NCI-H82 (cell line): ENCODE measurements around the gene GGCT.
A peak's percentile ranks its signal among the peaks of the same experiment; 100 is the strongest.
"Not testable (repeated sequence)": the region's sequence is repeated elsewhere in the genome, so short reads cannot be mapped to it uniquely, and the experiment has no call there.

Experiments
- DNase-seq: peaks from one replicate; lab custom pipeline; 2025; lab: John Stamatoyannopoulos, UW

GGCT gene

GRCh38 chr7:30515761-30516160 is 11.1 kb upstream of the GGCT start:
- DNase-seq: no peak

GRCh38 chr7:30514776-30515175 is 10.1 kb upstream of the GGCT start:
- no peak for DNase-seq

GRCh38 chr7:30514177-30514576 is 9.5 kb upstream of the GGCT start:
- DNase-seq: no peak

DNA sequence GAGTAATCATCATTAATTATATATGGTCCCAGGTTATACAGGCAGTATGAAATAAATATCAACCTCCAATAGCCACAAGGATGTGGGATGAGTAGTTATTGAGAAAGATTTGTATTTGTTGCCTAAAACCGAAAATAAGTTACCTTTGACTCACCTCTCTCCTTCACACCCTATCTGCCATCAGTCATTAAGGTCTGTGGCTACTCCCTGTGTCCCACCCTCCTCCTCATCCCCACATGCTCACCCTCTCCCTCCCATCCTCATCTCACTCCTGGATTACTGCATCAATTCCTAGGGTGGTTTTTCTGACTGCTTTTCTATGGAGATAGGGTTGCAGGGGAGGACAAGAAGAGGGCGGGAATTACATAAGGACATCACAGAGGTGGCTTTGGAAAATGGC is 9.1 kb upstream of the GGCT start:
- no peak for DNase-seq

DNA sequence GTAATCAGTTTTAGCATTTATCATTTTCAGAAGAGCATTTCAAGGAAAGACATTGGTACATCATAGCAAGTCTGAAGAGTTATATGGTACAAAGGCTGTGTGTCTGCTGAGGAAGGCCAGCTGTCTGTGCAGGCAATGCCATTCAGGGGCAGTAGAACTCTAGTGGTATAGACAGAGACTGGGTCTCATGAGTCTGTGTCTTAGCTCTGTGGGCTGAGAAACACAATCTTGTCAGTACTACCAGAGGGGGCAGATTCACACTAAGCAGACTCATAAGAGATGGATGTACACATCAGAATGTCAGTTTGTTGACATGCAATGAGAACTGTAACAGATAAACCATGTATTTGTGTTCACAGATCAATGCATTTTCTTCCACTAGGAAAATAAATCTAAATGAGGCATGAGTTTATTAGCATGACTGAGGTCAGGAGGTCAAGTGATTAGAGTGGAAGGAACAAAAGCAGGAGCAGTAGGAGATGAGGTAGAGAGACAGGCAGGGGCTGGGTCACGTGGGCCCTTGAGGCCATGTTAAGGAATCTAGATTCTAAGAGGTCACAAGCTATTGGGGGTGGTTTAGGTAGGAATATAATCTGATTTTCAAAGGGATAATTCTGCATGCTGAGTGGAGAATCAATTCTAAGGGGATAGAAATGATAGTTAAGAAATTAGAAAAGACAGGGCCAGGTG is 7.5 kb upstream of the GGCT start:
- peak; percentile 6 for DNase-seq

DNA sequence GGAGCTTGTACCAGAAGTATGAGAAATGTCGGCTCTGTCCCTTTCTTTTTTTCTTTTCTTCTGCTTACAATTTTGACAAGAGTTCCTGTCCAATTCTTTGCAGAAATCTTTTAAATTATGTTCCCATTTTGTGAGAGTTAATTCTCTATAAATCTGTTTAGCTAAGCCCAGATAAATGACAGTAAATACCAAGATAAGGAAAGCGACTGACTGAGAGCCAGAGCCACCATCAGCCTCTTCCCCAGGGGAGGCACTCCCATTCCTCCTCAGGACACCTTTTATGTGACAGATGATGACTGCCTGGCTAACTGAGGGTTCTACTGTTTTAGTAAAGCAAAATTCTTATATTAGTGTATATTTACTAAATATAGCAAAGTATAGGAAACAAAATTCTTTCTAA is 6.9 kb upstream of the GGCT start:
- DNase-seq: no peak

DNA sequence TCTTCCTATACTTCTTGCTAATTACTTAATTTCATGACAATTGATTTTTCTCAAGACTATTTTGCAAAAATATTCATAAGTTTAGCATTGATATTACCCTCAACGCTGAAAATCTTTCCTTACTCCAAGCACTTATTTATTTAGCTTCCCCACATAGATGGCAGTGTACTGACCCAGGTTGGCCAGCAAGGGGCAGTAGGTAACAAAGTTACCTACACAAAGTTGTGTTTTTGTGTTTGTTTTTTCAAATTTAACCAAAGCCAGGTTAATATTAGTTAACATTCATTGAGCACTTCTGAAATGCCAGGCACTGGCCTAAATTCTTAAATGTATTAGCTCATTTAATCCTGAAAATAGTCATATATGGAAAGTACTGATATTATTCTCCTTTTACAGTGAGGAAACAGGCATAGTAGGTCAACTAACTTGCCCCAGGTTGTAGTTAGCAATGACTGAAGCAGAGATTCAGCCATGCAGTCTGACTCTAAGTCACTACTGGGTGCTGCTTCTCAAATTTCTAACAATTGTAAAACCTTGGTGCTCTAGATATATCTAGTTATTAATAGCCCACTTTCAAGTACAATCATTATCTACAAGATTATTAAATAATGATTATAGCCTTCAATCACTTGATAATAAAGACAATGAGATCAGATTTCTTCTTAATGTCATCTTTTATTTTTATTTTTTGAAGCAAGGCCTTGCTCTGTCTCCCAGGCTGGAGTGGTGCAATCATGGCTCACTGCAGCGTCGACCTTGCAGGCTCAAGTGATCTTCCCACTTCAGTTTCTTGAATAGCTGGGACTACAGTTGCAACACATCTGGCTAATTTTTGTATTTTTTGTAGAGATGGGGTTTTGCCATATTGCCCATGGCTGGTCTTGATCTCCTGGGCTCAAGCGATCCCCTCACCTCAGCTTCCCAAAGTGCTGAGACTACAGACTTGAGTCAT is 5.8 kb upstream of the GGCT start:
- peak; percentile 47 for DNase-seq

DNA sequence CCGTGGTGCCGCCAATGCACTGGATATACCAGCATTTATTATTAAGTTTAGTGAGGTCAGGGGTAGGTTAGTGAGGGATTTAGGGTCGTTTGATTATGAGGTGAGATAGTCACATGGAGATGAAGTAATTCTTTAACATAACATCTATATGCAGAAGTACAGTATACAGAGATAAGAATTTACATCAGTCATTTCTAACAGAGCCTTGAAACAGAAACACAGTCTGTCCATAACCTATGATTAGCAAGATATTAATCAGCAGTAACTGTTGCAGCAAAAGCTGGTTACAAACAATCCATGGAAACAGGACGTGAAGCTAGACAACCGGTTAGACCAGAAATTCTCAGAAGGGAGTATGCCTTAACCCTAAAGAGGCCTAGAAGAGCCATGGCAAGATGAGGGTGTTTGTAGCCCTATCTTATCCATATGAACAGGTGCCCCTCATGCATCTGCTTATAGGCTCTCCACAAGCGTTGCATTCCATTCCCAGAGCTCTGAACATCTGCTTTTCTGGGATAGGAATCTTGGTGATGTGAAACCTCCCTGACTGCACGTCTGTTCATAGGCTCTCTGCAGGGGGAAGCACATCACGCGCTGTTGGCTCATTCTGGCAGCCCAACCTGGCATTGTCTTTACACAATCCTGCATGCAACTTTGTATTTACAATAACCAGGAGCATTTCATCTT is 4.7 kb upstream of the GGCT start:
- DNase-seq: not testable (repeated sequence)

GRCh38 chr7:30507346-30507900 is 2.8 kb upstream of the GGCT start:
- not testable (repeated sequence) for DNase-seq

DNA sequence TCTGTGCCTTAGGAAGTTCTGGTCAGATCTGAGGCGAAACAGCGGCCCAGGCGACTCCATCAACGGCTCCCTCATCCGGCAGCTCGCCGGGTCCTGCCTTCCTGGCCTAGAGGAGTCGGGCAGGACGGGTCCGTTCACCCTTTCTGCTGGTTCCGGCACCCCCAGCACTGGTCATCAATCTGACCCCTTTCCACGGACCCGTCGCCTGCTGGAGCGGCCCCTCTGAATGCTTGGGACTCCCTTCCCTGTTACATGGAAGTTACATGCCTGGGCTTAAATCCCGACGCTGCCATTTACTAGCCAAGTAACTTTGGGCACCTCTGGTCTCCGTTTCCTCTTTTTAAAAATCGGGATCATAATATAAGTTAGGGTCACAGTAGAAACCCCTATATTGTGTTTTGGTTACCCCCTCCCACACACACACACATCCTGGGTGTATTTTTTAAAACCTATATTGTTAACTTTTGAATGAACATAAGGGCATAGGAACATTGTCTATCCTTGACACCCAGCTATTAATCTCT is 607 bp upstream of the GGCT start:
- DNase-seq: no peak

- DNase-seq: no peak
Measured at GRCh38 chr7:30503274-30504212, 1.1 kb downstream of the GGCT start.

DNA sequence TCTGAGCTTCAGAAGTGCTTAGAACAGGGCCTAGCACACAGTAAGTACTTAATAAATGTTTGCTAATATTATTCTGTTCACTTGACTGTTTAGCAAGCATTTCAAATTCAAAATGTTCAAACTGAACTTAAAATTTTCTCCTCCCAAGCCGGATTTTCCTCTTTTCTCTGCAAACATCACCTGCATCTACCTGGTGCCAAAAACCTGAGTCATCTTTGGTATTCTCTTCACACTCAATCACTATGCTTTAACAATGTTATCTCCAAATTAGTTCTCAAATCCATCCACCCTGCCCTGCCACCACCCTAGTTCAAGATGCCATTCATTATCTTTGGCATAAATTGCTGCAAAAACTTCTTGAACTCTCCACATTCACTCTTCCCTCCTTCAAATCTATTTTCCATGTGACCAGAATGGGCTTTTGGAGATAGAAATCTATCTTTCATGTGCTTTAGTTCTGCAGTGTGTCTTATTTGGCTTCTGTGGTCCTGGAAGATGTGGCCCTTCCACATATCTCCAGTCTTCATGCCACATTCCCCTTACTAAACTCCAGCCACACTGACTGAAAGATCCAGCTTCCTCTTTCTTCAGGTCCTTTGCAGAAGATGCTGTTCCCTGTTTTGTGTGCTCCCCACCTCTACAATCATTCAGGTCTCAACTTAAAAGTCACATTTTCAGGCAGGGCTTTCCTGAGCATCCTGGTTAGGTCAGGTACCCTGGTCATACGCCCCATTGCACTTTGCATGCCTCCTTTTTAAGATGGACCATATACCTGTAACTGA is 2.0 kb downstream of the GGCT start:
- DNase-seq: no peak

DNA sequence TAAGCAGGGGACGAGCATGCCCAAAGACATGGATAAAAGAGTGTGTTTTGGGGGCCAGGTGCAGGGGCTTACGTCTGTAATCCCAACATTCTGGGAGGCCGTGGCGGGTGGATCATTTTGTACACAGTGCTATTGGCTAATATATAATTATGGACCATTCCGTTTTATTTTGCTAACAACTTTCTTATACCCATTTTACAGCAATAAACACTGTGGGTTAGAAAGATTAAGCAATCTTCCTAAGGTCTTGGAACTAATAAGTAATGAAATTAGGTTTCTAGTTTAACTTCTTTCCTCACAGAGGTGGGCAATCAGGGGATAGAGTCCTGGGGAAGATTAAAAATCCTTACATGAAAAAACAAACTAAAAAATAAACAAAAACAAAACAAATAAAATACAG is 3.4 kb downstream of the GGCT start:
- DNase-seq: no peak

- DNase-seq: no peak
Measured at GRCh38 chr7:30493228-30493627, 11.4 kb downstream of the GGCT start.

GRCh38 chr7:30491417-30491816 is 13.2 kb downstream of the GGCT start:
- no peak for DNase-seq

- no peak for DNase-seq
Measured at GRCh38 chr7:30487371-30487770, 17.3 kb downstream of the GGCT start.

DNA sequence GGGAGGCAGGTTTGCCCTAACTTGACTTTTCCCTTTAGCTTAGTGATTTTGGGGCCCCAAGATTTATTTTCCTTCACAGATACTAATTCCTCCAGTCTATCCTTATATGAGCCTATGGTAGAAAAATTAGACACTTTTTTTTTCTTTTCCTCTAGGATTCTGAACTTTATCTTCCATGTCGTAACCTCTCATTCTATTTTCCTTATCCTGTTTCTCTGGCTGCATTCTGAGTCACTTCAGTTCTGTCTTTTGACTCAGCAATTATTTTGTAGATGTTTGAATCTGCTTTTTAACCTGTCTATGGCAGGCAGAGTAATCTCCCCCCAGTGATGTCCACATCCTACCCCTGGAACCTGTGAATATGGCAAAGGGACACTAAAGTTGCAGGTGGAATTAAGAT is 19.0 kb downstream of the GGCT start:
- no peak for DNase-seq

- not testable (repeated sequence) for DNase-seq
Measured at GRCh38 chr7:30481416-30481815, 23.2 kb downstream of the GGCT start.

GRCh38 chr7:30479202-30480120 is 25.2 kb downstream of the GGCT start:
- DNase-seq: no peak
